HCT116 (cell line): ENCODE measurements around the gene TESK1.
A peak's percentile ranks its signal among the peaks of the same experiment; 100 is the strongest.

ENCODE experiments used
- CTCF ChIP-seq, 3 experiments: fragments of 200-600 bp in 1 of 3; sonication (generic) in 1 of 3; IDR thresholded peaks in 2 of 3; conservative IDR thresholded peaks in 1 of 3; 2 replicates each; pipeline ENCODE4 v1.5.1; 2012 to 2017; ENCODE audit warnings: low read depth in 2 of 3, low read length in 2 of 3, antibody characterized with exemption in 1 of 3, borderline replicate concordance in 1 of 3, control low read depth in 1 of 3, mild to moderate bottlenecking in 1 of 3, mixed read lengths in 1 of 3, mixed run types in 1 of 3, moderate library complexity in 1 of 3; ENCODE audit not compliant: insufficient read depth in 1 of 3
- ELF1 ChIP-seq: IDR thresholded peaks from 2 replicates; pipeline ENCODE4 v1.6.1; 2012; ENCODE audit warnings: low read depth, borderline replicate concordance
- EZH2 ChIP-seq: fragments of 200-600 bp; sonication (generic); IDR thresholded peaks from 2 replicates; pipeline ENCODE4 v1.6.1; 2017; ENCODE audit warnings: antibody characterized with exemption, mixed run types
- EZH2phosphoT487 ChIP-seq: fragments of 200-600 bp; IDR thresholded peaks from 2 replicates; pipeline ENCODE4 v1.6.1; 2018; ENCODE audit warnings: antibody characterized with exemption, borderline replicate concordance
- MAX ChIP-seq: IDR thresholded peaks from 2 replicates; pipeline ENCODE4 v1.6.1; 2012
- POLR2A ChIP-seq: IDR thresholded peaks from 2 replicates; pipeline ENCODE4 v1.7.0; 2011; ENCODE audit warnings: borderline replicate concordance; ENCODE audit not compliant: insufficient read depth, insufficient read length; ENCODE audit errors: extremely low read depth
- POLR2AphosphoS5 ChIP-seq: IDR thresholded peaks from 2 replicates; pipeline ENCODE4 v1.6.1; 2011; ENCODE audit warnings: mild to moderate bottlenecking, low read depth, low read length, moderate library complexity
- RAD21 ChIP-seq: IDR thresholded peaks from 2 replicates; pipeline ENCODE4 v1.6.1; 2012; ENCODE audit warnings: low read depth, mild to moderate bottlenecking
- REST ChIP-seq: IDR thresholded peaks from 2 replicates; pipeline ENCODE4 v1.6.1; 2012; ENCODE audit warnings: low read depth
- SIN3A ChIP-seq: IDR thresholded peaks from 2 replicates; pipeline ENCODE4 v1.6.1; 2012; ENCODE audit warnings: low read depth
- YY1 ChIP-seq: IDR thresholded peaks from 2 replicates; pipeline ENCODE4 v1.6.1; 2011; ENCODE audit warnings: low read length, low read depth, moderate library complexity, mild to moderate bottlenecking; ENCODE audit not compliant: insufficient replicate concordance; ENCODE audit errors: extremely low read depth
- ZNF274 ChIP-seq: fragments of 200-500 bp; sonication (Bioruptor generic); IDR thresholded peaks from 2 replicates; pipeline ENCODE4 v1.6.1; 2014; ENCODE audit warnings: mild to moderate bottlenecking, low read depth, low read length, inconsistent platforms

- TF ChIP-seq CTCF (IDR thresholded peaks at IDR 0.05 in 2 of 3, conservative IDR thresholded peaks at IDR 0.05 in 1 of 3; ENCODE audit: borderline replicate concordance in 1 of 3, insufficient read depth in 1 of 3, low read depth in 2 of 3, low read length in 2 of 3) (peak in 1 of 3 experiments; percentile 22; a peak in 3 of 6 replicates), POLR2AphosphoS5 (no peak), ZNF274 (no peak), MAX (no peak), RAD21 (no peak), EZH2 (no peak), POLR2A (no peak), REST (no peak), YY1 (no peak), EZH2phosphoT487 (no peak), ELF1 (no peak), SIN3A (no peak)
Measured at GRCh38 chr9:35646153-35646532, 41.1 kb downstream of the TESK1 start.
